ENCODE measurements around the gene CHRNA5. TPM values are rescaled to one million over a fixed set of nuclear protein-coding genes. Genes with fewer than 3 reads are reported as not detected.

CHRNA5 gene
- total RNA-seq, 2 donors from 2014 or later: 9.7 to 10.3 TPM

GRCh38 chr15:78630886-78631633 is 65.7 kb downstream of the CHRNA5 start:
- Histone ChIP-seq H3K4me3 (no peak overlapping the region), H3K27ac (no peak overlapping the region), H3K9me3 (no peaks in the 10 kb centered on the region), H3K27me3 (no peaks in the 10 kb centered on the region), H3K9ac (ENCODE audit: low read depth in 2 of 2, low read length in 2 of 2) (no peak overlapping the region), H3K36me3 (no peaks in the 10 kb centered on the region), H3K4me1 (no peaks in the 10 kb centered on the region)
- intact Hi-C loops (cut with DNase I): no loop called here
- DNase-seq: no peak
- TF ChIP-seq CTCF (IDR thresholded peaks at IDR 0.05): no peak

GRCh38 chr15:78633348-78633747 is 68.0 kb downstream of the CHRNA5 start:
- no peak overlapping the region for H3K9ac ChIP-seq (ENCODE audit: low read depth in 2 of 2, low read length in 2 of 2)
- no peaks in the 10 kb centered on the region for H3K36me3 ChIP-seq
- H3K27ac ChIP-seq: no peak overlapping the region
- DNase-seq: no peak
- intact Hi-C loops (cut with DNase I): no loop called here
- H3K9me3 ChIP-seq: no peaks in the 10 kb centered on the region
- H3K4me1 ChIP-seq: no peaks in the 10 kb centered on the region
- no peak for TF ChIP-seq CTCF (IDR thresholded peaks at IDR 0.05)
- no peak overlapping the region for H3K4me3 ChIP-seq
- H3K27me3 ChIP-seq: no peaks in the 10 kb centered on the region

- Histone ChIP-seq H3K9ac (ENCODE audit: low read depth in 2 of 2, low read length in 2 of 2) (no peak overlapping the region), H3K36me3 (no peaks in the 10 kb centered on the region), H3K9me3 (no peaks in the 10 kb centered on the region), H3K4me3 (no peak overlapping the region), H3K4me1 (no peaks in the 10 kb centered on the region), H3K27ac (no peak overlapping the region), H3K27me3 (no peaks in the 10 kb centered on the region)
- DNase-seq: no peak
- intact Hi-C loops (cut with DNase I): loop anchor here (5.0 kb wide), 1 partner anchor 73 kb away; no protein-coding TSS in a partner anchor
- TF ChIP-seq CTCF (IDR thresholded peaks at IDR 0.05): no peak
These were observed 69.2 kb downstream of the CHRNA5 start for GRCh38 chr15:78634210-78635145.

GRCh38 chr15:78635346-78635745 is 70.0 kb downstream of the CHRNA5 start:
- Histone ChIP-seq H3K36me3 (no peaks in the 10 kb centered on the region), H3K4me3 (no peak overlapping the region), H3K27ac (no peak overlapping the region), H3K9me3 (no peaks in the 10 kb centered on the region), H3K9ac (ENCODE audit: low read depth in 2 of 2, low read length in 2 of 2) (no peak overlapping the region), H3K4me1 (peaks cover under 1% of the 10 kb centered on the region), H3K27me3 (peaks cover 5% of the 10 kb centered on the region)
- DNase-seq: no peak
- no peak for TF ChIP-seq CTCF (IDR thresholded peaks at IDR 0.05)
- intact Hi-C loops (cut with DNase I): loop anchor here (5.0 kb wide), 1 partner anchor 72 kb away; no protein-coding TSS in a partner anchor

- TF ChIP-seq CTCF (IDR thresholded peaks at IDR 0.05): no peak
These were observed 71.1 kb downstream of the CHRNA5 start for GRCh38 chr15:78636378-78636859.

More at GRCh38 chr15:78636378-78636859, 71.1 kb downstream of the CHRNA5 start:
- intact Hi-C loops (cut with DNase I): loop anchor here (5.0 kb wide), 1 partner anchor 71 kb away; no protein-coding TSS in a partner anchor
- Histone ChIP-seq H3K4me1 (peaks cover 3% of the 10 kb centered on the region), H3K9me3 (no peaks in the 10 kb centered on the region), H3K36me3 (no peaks in the 10 kb centered on the region), H3K27me3 (peaks cover 5% of the 10 kb centered on the region), H3K27ac (no peak overlapping the region), H3K4me3 (no peak overlapping the region), H3K9ac (ENCODE audit: low read depth in 2 of 2, low read length in 2 of 2) (no peak overlapping the region)
- no peak for DNase-seq

All from colonic mucosa (tissue), 4 donors.